Measurements from ENCODE around the gene CTU2. TPM values are rescaled to one million over a fixed set of nuclear protein-coding genes. Genes with fewer than 3 reads are reported as not detected.

The CTU2 gene
- total and polyA plus RNA-seq, 2 donors (not counting 1 experiment from before 2014, with no cell fraction given), result 18.4 to 23.7 TPM

DNA sequence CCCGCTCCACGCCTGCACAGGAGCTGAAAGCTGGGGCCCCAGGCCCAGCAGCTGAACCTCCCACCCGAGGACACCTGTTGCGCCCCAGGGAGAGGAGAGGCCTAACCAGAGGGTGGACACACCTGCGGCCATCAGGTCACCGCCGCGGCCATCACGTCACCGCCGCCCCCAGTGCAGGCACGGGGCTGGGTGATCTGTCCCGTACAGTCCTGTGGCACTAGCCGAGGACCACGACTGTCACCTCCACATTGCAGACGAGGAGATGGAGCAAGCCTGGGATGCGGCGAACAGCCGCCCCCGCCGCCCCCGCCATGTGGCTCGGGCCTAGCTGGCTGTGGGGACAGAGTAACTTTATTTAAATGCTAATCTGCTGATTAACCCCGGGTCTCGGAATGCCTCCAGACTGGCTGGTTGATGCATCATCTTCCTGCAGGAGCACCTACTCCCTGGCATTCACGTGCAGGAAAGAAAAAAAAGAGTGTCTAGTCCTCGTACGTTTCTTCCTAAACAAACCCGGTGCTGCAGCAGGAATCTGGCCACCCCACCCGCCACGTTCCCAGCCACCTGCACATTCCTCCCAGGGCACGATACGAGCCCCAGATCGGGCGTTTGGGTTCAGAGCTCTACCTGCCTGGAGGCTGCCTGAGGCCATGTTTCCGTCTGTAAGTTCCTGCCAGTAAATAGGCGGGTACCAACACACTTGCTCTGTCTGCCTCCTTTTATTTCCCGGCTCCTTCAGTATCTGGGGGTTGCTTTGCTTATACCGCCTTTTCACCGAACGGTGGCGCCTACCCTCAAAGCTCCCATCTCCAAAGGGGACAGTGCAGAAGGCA lies 48.8 kb downstream of the CTU2 start:
- no peaks in the 10 kb centered on the region for H3K27me3 ChIP-seq (replicated peaks in 1 of 4; ENCODE audit: control extremely low read depth in 1 of 4, control insufficient read depth in 3 of 4, insufficient read depth in 4 of 4, low read length in 3 of 4)
- no peak overlapping the region for H3K27ac ChIP-seq (ENCODE audit: low read length in 2 of 2)
- H3K9me3 Mint-ChIP-seq (ENCODE audit: insufficient read depth), result no peaks in the 10 kb centered on the region
- ATAC-seq (ENCODE audit: low read depth), result no peak
- TF ChIP-seq EZH2 (IDR thresholded peaks at IDR 0.05; ENCODE audit: borderline replicate concordance, insufficient read depth, low read depth, low read length, poor library complexity, severe bottlenecking), result no peak
- TF ChIP-seq, protein P1, sequence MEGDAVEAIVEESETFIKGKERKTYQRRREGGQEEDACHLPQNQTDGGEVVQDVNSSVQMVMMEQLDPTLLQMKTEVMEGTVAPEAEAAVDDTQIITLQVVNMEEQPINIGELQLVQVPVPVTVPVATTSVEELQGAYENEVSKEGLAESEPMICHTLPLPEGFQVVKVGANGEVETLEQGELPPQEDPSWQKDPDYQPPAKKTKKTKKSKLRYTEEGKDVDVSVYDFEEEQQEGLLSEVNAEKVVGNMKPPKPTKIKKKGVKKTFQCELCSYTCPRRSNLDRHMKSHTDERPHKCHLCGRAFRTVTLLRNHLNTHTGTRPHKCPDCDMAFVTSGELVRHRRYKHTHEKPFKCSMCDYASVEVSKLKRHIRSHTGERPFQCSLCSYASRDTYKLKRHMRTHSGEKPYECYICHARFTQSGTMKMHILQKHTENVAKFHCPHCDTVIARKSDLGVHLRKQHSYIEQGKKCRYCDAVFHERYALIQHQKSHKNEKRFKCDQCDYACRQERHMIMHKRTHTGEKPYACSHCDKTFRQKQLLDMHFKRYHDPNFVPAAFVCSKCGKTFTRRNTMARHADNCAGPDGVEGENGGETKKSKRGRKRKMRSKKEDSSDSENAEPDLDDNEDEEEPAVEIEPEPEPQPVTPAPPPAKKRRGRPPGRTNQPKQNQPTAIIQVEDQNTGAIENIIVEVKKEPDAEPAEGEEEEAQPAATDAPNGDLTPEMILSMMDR (IDR thresholded peaks at IDR 0.05), result no peak
- WGBS (ENCODE audit: insufficient coverage), result 86% methylated on average over 33 of the region's 42 CpGs
- H3K9me3 ChIP-seq (ENCODE audit: control extremely low read depth in 1 of 3, control insufficient read depth in 2 of 3, insufficient read depth in 1 of 3, low read length in 2 of 3), result peaks cover 0 to 17% (median 0%) of the 10 kb centered on the region in 3 donors
- DNase-seq, result no peak
- H3K4me3 ChIP-seq (ENCODE audit: control extremely low read depth in 1 of 5, extremely low read depth in 1 of 5, insufficient read depth in 1 of 5, low read depth in 2 of 5, low read length in 4 of 5), result no peak overlapping the region
- H3K4me2 ChIP-seq (replicated peaks; ENCODE audit: low read depth, low read length, poor library complexity, severe bottlenecking), result no peak overlapping the region
- H4K20me1 ChIP-seq (ENCODE audit: control insufficient read depth, insufficient read depth, low read length, poor library complexity, severe bottlenecking), result peaks cover 73% of the 10 kb centered on the region
- POLR2A ChIA-PET, result interaction anchor here (1.4 to 1.8 kb wide), 2 partner anchors 10 to 12 kb away, joined by 3 to 4 read pairs; no protein-coding TSS in a partner anchor
- no peak overlapping the region for H3K4me3 Mint-ChIP-seq
- no peaks in the 10 kb centered on the region for H3K27me3 Mint-ChIP-seq
- peaks cover 0 to 2% of the 10 kb centered on the region in 2 experiments for H3K36me3 ChIP-seq (replicated peaks in 1 of 2; ENCODE audit: control extremely low read depth in 1 of 2, control insufficient read depth in 1 of 2, extremely low read depth in 1 of 2, insufficient read depth in 2 of 2, low read length in 1 of 2)
- peaks cover 25% of the 10 kb centered on the region for H3K4me1 Mint-ChIP-seq
- intact Hi-C loops (cut with micrococcal nuclease), result no loop called here
- peaks cover 0 to 16% of the 10 kb centered on the region in 2 donors for H3K4me1 ChIP-seq (ENCODE audit: control insufficient read depth in 2 of 2, insufficient read depth in 2 of 2, low read length in 2 of 2)
- peaks cover 80% of the 10 kb centered on the region for H3K79me2 ChIP-seq (ENCODE audit: control insufficient read depth, insufficient read depth, low read length)
- no peak overlapping the region for H3K9ac ChIP-seq (ENCODE audit: low read length)
- no peak overlapping the region for H2AFZ ChIP-seq (ENCODE audit: insufficient read depth, low read depth, low read length, poor library complexity, severe bottlenecking)
- no peak overlapping the region for H3K27ac Mint-ChIP-seq
- CTCF ChIA-PET, result interaction anchor here (1.4 to 6.3 kb wide), 3 partner anchors 18 to 29 kb away, joined by 5 to 34 read pairs (median 6); no protein-coding TSS in a partner anchor
